Uterus (tissue), 4 donors: ENCODE measurements around the gene SMIM3. TPM values are rescaled to one million over a fixed set of nuclear protein-coding genes. Genes with fewer than 3 reads are reported as not detected.

Experiments
- DNase-seq, 2 donors: peaks; one replicate each; pipeline ENCODE4 v3.0.0-alpha.2; 2019 to 2020
- H3K27ac ChIP-seq, 2 donors: fragments of 200-600 bp; sonication (generic); 1 replicate in 1 of 2; 2 replicates in 1 of 2; pipeline ENCODE4 v1.5.1; 2016 to 2018
- H3K27me3 ChIP-seq, 2 donors: fragments of 200-600 bp; sonication (generic); one replicate each; pipeline ENCODE4 v1.5.1; 2018 to 2019; ENCODE audit warnings: control low read depth in 1 of 2
- H3K36me3 ChIP-seq, 2 donors: fragments of 200-600 bp; sonication (generic); one replicate each; pipeline ENCODE4 v1.5.1; 2019; ENCODE audit warnings: control low read depth in 1 of 2
- H3K4me1 ChIP-seq, 2 donors: fragments of 200-600 bp; sonication (generic); one replicate each; pipeline ENCODE4 v1.5.1; 2018 to 2019; ENCODE audit warnings: control low read depth in 1 of 2
- H3K4me3 ChIP-seq, 2 donors: fragments of 200-600 bp; sonication (generic); 1 replicate in 1 of 2; 2 replicates in 1 of 2; pipeline ENCODE4 v1.5.1; 2018 to 2019; ENCODE audit warnings: mild to moderate bottlenecking in 1 of 2
- H3K9me3 ChIP-seq, 2 donors: fragments of 200-600 bp; sonication (generic); one replicate each; pipeline ENCODE4 v1.5.1; 2019; ENCODE audit warnings: control low read depth in 1 of 2
- POLR2A ChIP-seq, 2 donors: fragments of 450-650 bp; IDR thresholded peaks; one replicate each; pipeline ENCODE4 v1.6.1; 2016; ENCODE audit warnings: antibody characterized with exemption in 2 of 2, mild to moderate bottlenecking in 1 of 2, moderate library complexity in 1 of 2
- intact Hi-C: fragments of 100-400 bp; cut with DNase I; formaldehyde crosslinking; loops from one replicate; pipeline ENCODE4 v1.15.1; 2023; ENCODE audit warnings: low total_unique reads
- total RNA-seq, 4 donors: library from RNA; depleted of rRNA in 3 of 4; stranded (reverse); fragments of >200 nt in 3 of 4; gene quantifications; one replicate each; pipeline versions ENCODE4 v1.1.0 to v1.2.4, GENCODE V29; 2014 to 2023
- TF ChIP-seq, protein P1 (sequence below), 4 experiments: fragments of 200-600 bp in 2 of 4; fragments of 450-650 bp in 2 of 4; sonication (generic) in 2 of 4; IDR thresholded peaks; one replicate each; pipeline ENCODE4 v1.5.1; 2016 to 2019; ENCODE audit warnings: antibody characterized with exemption in 4 of 4, mild to moderate bottlenecking in 2 of 4, moderate library complexity in 1 of 4
- donor health status: DM: yes; HTN: yes; CAD: no.

SMIM3 gene
- total RNA-seq, 4 donors from 2014 or later = 2.6 to 55.9 (median 32.1) TPM

DNA sequence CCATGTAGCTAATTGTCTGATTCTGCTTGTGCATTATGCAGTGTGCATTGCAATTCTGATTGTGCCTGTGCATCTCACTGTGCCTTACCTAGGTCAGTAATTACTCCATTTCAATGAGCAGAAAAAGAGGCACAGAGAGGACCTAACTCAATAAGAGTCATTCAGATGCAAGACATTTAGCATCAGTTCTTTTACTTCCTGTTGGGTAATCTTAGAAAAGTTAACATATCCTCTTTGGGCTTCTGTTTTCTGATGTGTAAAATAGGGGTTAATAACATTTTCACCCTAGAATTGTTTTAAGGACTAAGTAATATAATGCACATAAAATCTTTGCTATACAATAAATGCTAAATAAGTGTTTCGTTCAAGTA, 12.8 kb upstream of the SMIM3 start:
- TF ChIP-seq POLR2A (IDR thresholded peaks at IDR 0.05) = no peak
- TF ChIP-seq, protein P1, sequence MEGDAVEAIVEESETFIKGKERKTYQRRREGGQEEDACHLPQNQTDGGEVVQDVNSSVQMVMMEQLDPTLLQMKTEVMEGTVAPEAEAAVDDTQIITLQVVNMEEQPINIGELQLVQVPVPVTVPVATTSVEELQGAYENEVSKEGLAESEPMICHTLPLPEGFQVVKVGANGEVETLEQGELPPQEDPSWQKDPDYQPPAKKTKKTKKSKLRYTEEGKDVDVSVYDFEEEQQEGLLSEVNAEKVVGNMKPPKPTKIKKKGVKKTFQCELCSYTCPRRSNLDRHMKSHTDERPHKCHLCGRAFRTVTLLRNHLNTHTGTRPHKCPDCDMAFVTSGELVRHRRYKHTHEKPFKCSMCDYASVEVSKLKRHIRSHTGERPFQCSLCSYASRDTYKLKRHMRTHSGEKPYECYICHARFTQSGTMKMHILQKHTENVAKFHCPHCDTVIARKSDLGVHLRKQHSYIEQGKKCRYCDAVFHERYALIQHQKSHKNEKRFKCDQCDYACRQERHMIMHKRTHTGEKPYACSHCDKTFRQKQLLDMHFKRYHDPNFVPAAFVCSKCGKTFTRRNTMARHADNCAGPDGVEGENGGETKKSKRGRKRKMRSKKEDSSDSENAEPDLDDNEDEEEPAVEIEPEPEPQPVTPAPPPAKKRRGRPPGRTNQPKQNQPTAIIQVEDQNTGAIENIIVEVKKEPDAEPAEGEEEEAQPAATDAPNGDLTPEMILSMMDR (IDR thresholded peaks at IDR 0.05) = no peak
- H3K27ac ChIP-seq = no peak overlapping the region
- no peak overlapping the region for H3K4me3 ChIP-seq
- no peaks in the 10 kb centered on the region for H3K36me3 ChIP-seq
- intact Hi-C loops = no loop called here
- H3K9me3 ChIP-seq = no peaks in the 10 kb centered on the region
- no peaks in the 10 kb centered on the region for H3K27me3 ChIP-seq
- DNase-seq = no peak
- peaks cover 0 to 10% of the 10 kb centered on the region in 2 donors for H3K4me1 ChIP-seq

DNA sequence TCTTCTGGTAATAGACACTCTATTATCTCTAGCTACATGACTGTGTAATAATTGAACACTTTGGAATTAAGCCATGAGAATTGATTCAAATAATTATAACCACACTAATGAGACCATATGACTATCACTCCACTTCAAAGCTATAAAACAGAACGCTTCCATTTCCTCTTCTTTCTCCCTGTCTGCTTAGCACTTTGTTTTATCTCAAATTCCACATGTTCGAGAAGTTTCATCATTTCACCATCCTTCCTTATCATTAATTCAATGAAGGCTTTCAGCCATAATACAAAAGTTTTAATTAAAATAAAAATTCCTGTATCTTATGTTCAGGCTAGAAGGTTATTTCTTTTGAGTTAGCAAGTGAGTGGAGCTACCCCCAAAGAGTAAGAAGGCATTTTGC, 12.3 kb upstream of the SMIM3 start:
- intact Hi-C loops = no loop called here
- DNase-seq = no peak
- Histone ChIP-seq H3K4me1 (peaks cover 0 to 10% of the 10 kb centered on the region in 2 donors), H3K9me3 (no peaks in the 10 kb centered on the region), H3K4me3 (no peak overlapping the region), H3K27me3 (no peaks in the 10 kb centered on the region), H3K36me3 (no peaks in the 10 kb centered on the region), H3K27ac (no peak overlapping the region)
- no peak for TF ChIP-seq POLR2A (IDR thresholded peaks at IDR 0.05)
- TF ChIP-seq, protein P1 (IDR thresholded peaks at IDR 0.05) = no peak

DNA sequence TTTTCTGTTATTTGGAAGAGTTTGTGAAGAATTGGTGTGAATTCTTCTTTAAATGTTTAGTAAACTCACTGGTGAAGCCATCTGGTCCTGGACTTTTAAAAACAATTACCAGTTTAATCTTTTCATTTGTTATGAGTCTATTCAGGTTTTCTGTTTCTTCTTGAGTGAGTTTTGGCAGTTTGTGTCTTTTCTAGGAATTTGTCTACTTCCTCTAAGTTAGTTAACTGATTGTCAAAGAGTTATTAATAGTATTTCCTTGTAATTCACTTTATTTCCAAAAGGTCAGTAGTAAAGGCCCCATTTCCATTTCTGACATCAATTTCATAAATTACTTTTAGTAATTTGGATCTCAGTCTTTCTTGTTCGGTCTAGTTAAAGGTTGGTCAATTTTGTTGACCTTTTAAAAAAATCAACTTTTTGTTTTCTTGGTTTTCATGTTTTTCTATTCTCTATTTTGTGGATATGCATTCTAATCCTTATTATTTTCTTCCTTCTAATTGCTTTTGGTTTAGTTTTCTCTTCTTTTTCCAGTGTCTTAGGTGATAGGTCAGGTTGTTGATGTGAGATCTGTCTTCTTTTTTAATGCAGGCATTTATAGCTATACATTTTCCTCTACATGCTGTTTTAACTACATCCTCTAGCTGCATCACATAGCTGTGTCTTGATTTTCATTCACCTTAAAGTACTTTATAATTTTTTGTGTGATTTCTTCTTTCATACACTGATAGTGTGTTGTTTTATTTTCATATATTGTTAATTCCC, 7.3 kb upstream of the SMIM3 start:
- Histone ChIP-seq H3K9me3 (no peaks in the 10 kb centered on the region), H3K36me3 (no peaks in the 10 kb centered on the region), H3K27ac (no peak overlapping the region), H3K4me1 (no peaks in the 10 kb centered on the region), H3K27me3 (no peaks in the 10 kb centered on the region), H3K4me3 (no peak overlapping the region)
- intact Hi-C loops = no loop called here
- TF ChIP-seq, protein P1 (IDR thresholded peaks at IDR 0.05) = no peak
- no peak for TF ChIP-seq POLR2A (IDR thresholded peaks at IDR 0.05)
- DNase-seq = no peak

DNA sequence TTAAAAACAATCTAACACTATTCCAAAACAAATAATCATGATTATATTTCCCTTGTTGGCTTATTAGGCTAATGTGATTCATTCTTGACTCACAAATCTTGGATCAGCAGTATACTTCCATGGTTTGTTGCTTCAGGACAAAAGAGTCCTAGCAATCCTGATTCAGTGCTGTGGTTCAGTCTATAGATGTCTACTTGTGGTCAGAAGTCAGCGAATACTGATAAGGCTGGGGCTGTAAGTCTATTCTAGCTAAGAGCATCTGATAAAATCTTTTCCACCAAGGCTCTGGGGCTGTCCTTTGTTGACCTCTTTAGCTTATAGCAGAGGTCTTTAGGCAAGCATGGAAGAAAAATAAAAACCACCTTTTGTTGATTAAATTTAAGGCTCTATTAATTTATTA, 4.4 kb upstream of the SMIM3 start:
- Histone ChIP-seq H3K27ac (no peak overlapping the region), H3K4me1 (no peaks in the 10 kb centered on the region), H3K9me3 (no peaks in the 10 kb centered on the region), H3K4me3 (no peak overlapping the region), H3K36me3 (no peaks in the 10 kb centered on the region), H3K27me3 (no peaks in the 10 kb centered on the region)
- no peak for TF ChIP-seq POLR2A (IDR thresholded peaks at IDR 0.05)
- TF ChIP-seq, protein P1 (IDR thresholded peaks at IDR 0.05) = no peak
- DNase-seq = no peak
- intact Hi-C loops = no loop called here

DNA sequence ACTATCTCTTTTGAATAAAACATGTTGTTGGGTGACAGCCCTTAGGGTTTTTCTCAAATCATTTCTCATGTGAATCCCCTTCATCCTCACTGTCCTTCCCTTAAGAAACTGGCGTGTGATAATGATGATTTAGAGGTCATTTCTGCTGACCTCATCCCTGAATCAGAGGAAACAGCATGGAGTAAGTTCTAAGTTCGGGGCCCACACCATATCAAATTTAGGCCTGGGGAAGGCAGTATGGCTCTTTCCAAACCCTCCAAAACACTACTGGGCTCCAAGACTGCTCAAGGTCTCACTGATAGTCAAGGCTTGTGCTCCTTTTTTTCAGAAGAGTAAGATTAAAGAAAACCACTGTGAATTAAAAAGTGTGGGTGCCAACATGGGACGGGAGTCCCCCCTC, 872 bp upstream of the SMIM3 start:
- Histone ChIP-seq H3K27ac (peak overlapping the region; percentile 81 to 86), H3K4me3 (peak overlapping the region; percentile 60 to 61), H3K9me3 (no peaks in the 10 kb centered on the region), H3K36me3 (no peaks in the 10 kb centered on the region), H3K4me1 (no peaks in the 10 kb centered on the region), H3K27me3 (no peaks in the 10 kb centered on the region)
- no peak for TF ChIP-seq POLR2A (IDR thresholded peaks at IDR 0.05)
- TF ChIP-seq, protein P1 (IDR thresholded peaks at IDR 0.05) = no peak
- intact Hi-C loops = no loop called here
- no peak for DNase-seq
